RWPE2 (cell line): ENCODE data around the gene DNAJC4.

ENCODE experiments used
- ATAC-seq: fragments of 200-7000 bp; cut with Tn5 transposase; 3 replicates; pipeline ENCODE4 v1.9.1; 2021; ENCODE audit warnings: low read depth
- DNase-seq: peaks from one replicate; pipeline ENCODE4 v3.0.0-alpha.2; 2020; ENCODE audit warnings: low spot score
- H3K27ac ChIP-seq: fragments of 450-650 bp; 2 replicates; pipeline ENCODE4 v1.5.1; 2017; ENCODE audit warnings: mild to moderate bottlenecking; ENCODE audit not compliant: poor library complexity, severe bottlenecking
- H3K27me3 ChIP-seq: fragments of 250-450 bp; sonication (Bioruptor Pico); 2 replicates; pipeline ENCODE4 v1.5.1; 2021; ENCODE audit warnings: mild to moderate bottlenecking, moderate library complexity; ENCODE audit not compliant: insufficient read depth, poor library complexity, severe bottlenecking
- H3K36me3 ChIP-seq: fragments of 250-450 bp; sonication (Bioruptor Pico); 2 replicates; pipeline ENCODE4 v1.5.1; 2020; ENCODE audit warnings: low read depth, mild to moderate bottlenecking, moderate library complexity
- H3K4me1 ChIP-seq: fragments of 250-450 bp; sonication (Bioruptor Pico); 2 replicates; pipeline ENCODE4 v1.5.1; 2021; ENCODE audit warnings: mild to moderate bottlenecking, moderate library complexity; ENCODE audit not compliant: insufficient read depth, poor library complexity, severe bottlenecking
- H3K4me3 ChIP-seq: fragments of 250-450 bp; sonication (Bioruptor Pico); 2 replicates; pipeline ENCODE4 v1.5.1; 2021; ENCODE audit warnings: mild to moderate bottlenecking, moderate library complexity; ENCODE audit not compliant: severe bottlenecking
- H3K9me3 ChIP-seq: fragments of 250-450 bp; sonication (Bioruptor Pico); 2 replicates; pipeline ENCODE4 v1.5.1; 2021; ENCODE audit warnings: mild to moderate bottlenecking, moderate library complexity; ENCODE audit not compliant: severe bottlenecking
- TF ChIP-seq, protein P1 (sequence below): fragments of 450-650 bp; IDR thresholded peaks from one replicate; pipeline ENCODE4 v1.5.1; 2017; ENCODE audit warnings: mild to moderate bottlenecking, moderate library complexity; ENCODE audit not compliant: poor library complexity, severe bottlenecking

The DNAJC4 gene

DNA sequence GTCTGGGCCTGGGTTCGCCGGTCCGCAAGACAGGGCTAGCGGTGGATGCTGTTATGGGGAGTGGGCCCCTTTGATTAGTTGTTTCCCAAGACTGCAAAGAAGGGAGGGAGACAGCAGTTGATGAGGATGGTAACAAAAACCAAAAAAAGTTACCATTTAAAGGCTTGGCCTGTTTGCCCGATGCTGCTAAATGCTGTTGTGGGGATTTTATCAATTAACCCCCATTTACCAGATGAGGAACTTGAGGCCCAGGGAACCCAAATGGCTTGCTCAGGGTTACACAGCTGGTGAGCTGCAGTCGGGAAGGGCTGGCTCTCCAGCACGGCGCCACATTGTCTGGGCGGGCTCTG lies 7.7 kb upstream of the DNAJC4 start:
- no peak overlapping the region for H3K27ac ChIP-seq
- no peaks in the 10 kb centered on the region for H3K27me3 ChIP-seq
- no peak overlapping the region for H3K4me3 ChIP-seq
- no peaks in the 10 kb centered on the region for H3K9me3 ChIP-seq
- peaks cover 8% of the 10 kb centered on the region for H3K4me1 ChIP-seq
- DNase-seq, result no peak
- H3K36me3 ChIP-seq, result no peaks in the 10 kb centered on the region
- no peak for ATAC-seq
- TF ChIP-seq, protein P1, sequence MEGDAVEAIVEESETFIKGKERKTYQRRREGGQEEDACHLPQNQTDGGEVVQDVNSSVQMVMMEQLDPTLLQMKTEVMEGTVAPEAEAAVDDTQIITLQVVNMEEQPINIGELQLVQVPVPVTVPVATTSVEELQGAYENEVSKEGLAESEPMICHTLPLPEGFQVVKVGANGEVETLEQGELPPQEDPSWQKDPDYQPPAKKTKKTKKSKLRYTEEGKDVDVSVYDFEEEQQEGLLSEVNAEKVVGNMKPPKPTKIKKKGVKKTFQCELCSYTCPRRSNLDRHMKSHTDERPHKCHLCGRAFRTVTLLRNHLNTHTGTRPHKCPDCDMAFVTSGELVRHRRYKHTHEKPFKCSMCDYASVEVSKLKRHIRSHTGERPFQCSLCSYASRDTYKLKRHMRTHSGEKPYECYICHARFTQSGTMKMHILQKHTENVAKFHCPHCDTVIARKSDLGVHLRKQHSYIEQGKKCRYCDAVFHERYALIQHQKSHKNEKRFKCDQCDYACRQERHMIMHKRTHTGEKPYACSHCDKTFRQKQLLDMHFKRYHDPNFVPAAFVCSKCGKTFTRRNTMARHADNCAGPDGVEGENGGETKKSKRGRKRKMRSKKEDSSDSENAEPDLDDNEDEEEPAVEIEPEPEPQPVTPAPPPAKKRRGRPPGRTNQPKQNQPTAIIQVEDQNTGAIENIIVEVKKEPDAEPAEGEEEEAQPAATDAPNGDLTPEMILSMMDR, result no peak

DNA sequence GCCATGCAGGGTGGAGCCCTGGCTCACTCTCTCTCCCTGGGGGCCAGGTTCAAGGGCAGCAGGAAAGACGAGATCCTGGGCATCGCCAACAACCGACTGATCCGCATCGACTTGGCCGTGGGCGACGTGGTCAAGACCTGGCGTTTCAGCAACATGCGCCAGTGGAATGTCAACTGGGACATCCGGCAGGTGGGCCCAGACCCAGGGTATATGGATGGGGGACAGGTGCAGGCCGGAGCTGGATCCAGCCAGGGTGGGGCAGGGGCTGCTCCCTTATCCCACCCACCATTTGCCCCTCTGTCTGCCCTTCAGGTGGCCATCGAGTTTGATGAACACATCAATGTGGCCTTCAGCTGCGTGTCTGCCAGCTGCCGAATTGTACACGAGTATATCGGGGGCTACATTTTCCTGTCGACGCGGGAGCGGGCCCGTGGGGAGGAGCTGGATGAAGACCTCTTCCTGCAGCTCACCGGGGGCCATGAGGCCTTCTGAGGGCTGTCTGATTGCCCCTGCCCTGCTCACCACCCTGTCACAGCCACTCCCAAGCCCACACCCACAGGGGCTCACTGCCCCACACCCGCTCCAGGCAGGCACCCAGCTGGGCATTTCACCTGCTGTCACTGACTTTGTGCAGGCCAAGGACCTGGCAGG lies 7.2 kb upstream of the DNAJC4 start:
- H3K4me1 ChIP-seq, result peaks cover 8% of the 10 kb centered on the region
- H3K9me3 ChIP-seq, result no peaks in the 10 kb centered on the region
- TF ChIP-seq, protein P1, result no peak
- H3K27ac ChIP-seq, result peak overlapping the region; percentile 38
- H3K4me3 ChIP-seq, result no peak overlapping the region
- no peaks in the 10 kb centered on the region for H3K27me3 ChIP-seq
- no peaks in the 10 kb centered on the region for H3K36me3 ChIP-seq
- ATAC-seq (no peak), DNase-seq (no peak)

DNA sequence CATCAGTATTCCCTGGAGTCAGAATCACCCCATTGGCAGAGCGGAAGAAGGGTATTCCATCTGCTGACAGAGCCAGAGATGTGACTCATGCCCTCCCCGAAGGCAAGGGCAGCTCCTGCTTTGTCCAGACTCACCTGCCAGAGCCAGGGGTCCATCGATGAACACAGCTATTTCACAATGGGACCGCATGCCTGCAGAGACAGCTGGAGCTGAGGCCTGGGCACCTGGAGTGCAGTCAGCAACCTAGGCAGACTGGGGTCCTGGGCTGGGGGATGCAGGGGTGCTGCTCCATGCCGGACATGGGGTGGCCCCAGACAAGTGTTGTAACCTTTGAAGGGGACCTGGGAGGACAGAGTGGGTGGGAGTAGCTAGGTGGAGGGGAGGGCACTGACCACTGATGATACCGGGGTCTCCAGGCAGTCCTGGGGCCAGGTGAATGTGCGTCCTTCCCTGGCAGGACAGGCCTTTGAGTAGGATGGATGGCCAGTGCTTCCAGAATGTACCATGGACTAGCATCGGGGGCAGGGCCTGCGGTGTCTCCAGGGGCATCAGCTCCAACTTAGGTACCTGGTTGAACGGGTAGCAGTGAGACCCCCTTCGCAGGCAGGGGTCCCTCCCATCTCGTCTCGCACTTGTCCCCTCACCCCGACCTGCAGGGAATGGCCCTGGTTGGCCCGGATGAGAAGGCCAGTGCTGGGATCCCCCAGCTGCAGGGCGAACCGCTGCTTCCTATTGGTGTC lies 6.0 kb upstream of the DNAJC4 start:
- H3K27ac ChIP-seq, result peak overlapping the region; percentile 38
- no peak overlapping the region for H3K4me3 ChIP-seq
- no peaks in the 10 kb centered on the region for H3K9me3 ChIP-seq
- TF ChIP-seq, protein P1, result no peak
- H3K36me3 ChIP-seq, result no peaks in the 10 kb centered on the region
- DNase-seq, result peak; percentile 75
- H3K27me3 ChIP-seq, result no peaks in the 10 kb centered on the region
- ATAC-seq, result peak; percentile 53
- H3K4me1 ChIP-seq, result peaks cover 8% of the 10 kb centered on the region

DNA sequence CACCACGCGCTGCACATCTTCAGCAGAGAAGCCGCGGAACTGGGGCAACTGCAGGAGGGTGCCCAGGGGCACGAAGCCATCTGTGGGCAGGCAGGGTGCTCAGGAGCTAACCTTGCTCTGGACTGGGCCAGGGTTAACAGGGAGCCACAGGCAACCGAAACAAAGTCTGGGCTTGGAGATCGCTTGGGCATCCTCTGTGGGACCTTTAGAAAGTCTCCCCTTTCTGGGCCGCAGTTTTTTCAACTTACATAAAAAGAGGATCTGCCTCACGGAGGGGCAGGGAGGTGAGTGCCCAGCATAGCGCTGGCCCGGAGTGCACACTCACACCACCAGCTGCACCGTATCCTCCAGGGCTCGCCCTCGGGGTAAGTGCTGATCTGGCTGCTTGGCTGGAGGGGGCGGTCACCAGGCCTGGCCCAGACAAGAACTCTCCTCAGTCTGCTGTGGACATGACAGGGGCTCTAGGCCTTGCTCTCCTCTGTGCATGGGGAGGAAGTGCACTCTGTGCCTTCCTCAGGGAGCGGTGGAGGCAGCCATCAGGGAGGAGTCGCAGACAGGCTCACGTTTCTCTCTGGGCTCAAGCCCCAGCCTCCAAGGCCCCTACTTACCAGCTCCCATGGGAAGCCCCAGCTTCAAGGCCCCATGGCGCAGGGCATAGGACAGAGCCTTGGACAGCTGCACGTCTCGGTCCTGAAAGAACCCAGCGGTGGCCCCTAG lies 5.3 kb upstream of the DNAJC4 start:
- Histone ChIP-seq H3K9me3 (no peaks in the 10 kb centered on the region), H3K4me3 (peak overlapping the region; percentile 53), H3K27me3 (no peaks in the 10 kb centered on the region), H3K27ac (peak overlapping the region; percentile 68), H3K4me1 (peaks cover 8% of the 10 kb centered on the region), H3K36me3 (no peaks in the 10 kb centered on the region)
- no peak for DNase-seq
- ATAC-seq, result no peak
- TF ChIP-seq, protein P1, result no peak
